GM12878 (cell line): ENCODE measurements around the gene CCDC74A.

Experiments used
- CTCF ChIP-seq, 3 experiments: IDR thresholded peaks in 2 of 3; conservative IDR thresholded peaks in 1 of 3; 2 replicates each; pipeline ENCODE4 v1.5.1; 2011; ENCODE audit warnings: low read depth in 3 of 3, low read length in 3 of 3, mild to moderate bottlenecking in 3 of 3, control low read depth in 2 of 3, moderate library complexity in 2 of 3, inconsistent platforms in 1 of 3, mixed read lengths in 1 of 3; ENCODE audit not compliant: control insufficient read depth in 2 of 3, insufficient read depth in 1 of 3; ENCODE audit errors: extremely low read depth in 1 of 3
- EED ChIP-seq: sonication (generic); IDR thresholded peaks from 2 replicates; pipeline ENCODE4 v1.6.1; 2016; ENCODE audit warnings: antibody characterized with exemption, low read depth
- EZH2 ChIP-seq: IDR thresholded peaks from 2 replicates; pipeline ENCODE4 v1.6.1; 2012; ENCODE audit warnings: low read depth, mild to moderate bottlenecking, control low read depth, inconsistent platforms, low read length, borderline replicate concordance; ENCODE audit not compliant: control insufficient read depth
- FOS ChIP-seq: IDR thresholded peaks from 3 replicates; pipeline ENCODE4 v1.6.1; 2011; ENCODE audit warnings: borderline replicate concordance; ENCODE audit not compliant: insufficient read length; ENCODE audit errors: extremely low read depth
- JUND ChIP-seq: IDR thresholded peaks from 2 replicates; pipeline ENCODE4 v1.6.1; 2012; ENCODE audit warnings: low read depth, mild to moderate bottlenecking, low read length, improper control_type of control experiment, moderate library complexity
- MAX ChIP-seq: IDR thresholded peaks from 2 replicates; pipeline ENCODE4 v1.6.1; 2012; ENCODE audit warnings: low read depth, low read length, improper control_type of control experiment
- POLR2AphosphoS5 ChIP-seq: IDR thresholded peaks from 2 replicates; pipeline ENCODE4 v1.6.1; 2011; ENCODE audit warnings: mild to moderate bottlenecking, low read length, inconsistent platforms
- TARDBP ChIP-seq: IDR thresholded peaks from 2 replicates; pipeline ENCODE4 v1.6.1; 2016; ENCODE audit warnings: borderline replicate concordance
- ZNF207 ChIP-seq: fragments of 450-650 bp; IDR thresholded peaks from 2 replicates; pipeline ENCODE4 v1.6.1; 2014; ENCODE audit warnings: antibody characterized with exemption, mild to moderate bottlenecking, borderline replicate concordance
- ZNF384 ChIP-seq: IDR thresholded peaks from 2 replicates; pipeline ENCODE4 v1.6.1; 2012; ENCODE audit warnings: low read depth, mild to moderate bottlenecking, low read length, improper control_type of control experiment, borderline replicate concordance
- ZNF592 ChIP-seq: fragments of 450-650 bp; IDR thresholded peaks from 2 replicates; pipeline ENCODE4 v1.6.1; 2017; ENCODE audit warnings: mild to moderate bottlenecking, moderate library complexity

GRCh38 chr2:131509615-131510014 lies 18.1 kb upstream of the CCDC74A start:
- TF ChIP-seq ZNF207 (no peak), JUND (no peak), ZNF384 (no peak), EZH2 (no peak), ZNF592 (no peak), POLR2AphosphoS5 (no peak), TARDBP (no peak), MAX (no peak), EED (no peak), FOS (no peak), CTCF (IDR thresholded peaks at IDR 0.05 in 2 of 3, conservative IDR thresholded peaks at IDR 0.05 in 1 of 3; ENCODE audit: control insufficient read depth in 2 of 3, extremely low read depth in 1 of 3, insufficient read depth in 1 of 3, low read depth in 3 of 3, low read length in 3 of 3) (no peak)
